Astrocyte (in vitro differentiated cells and primary cell): ENCODE results near the gene NBEA.

Experiments used
- CTCF ChIP-seq: IDR thresholded peaks from 2 replicates; pipeline ENCODE4 v1.5.1; 2011; ENCODE audit warnings: low read depth, mild to moderate bottlenecking, inconsistent platforms, low read length, moderate library complexity; ENCODE audit not compliant: insufficient read depth
- EZH2 ChIP-seq: IDR thresholded peaks from 2 replicates; pipeline ENCODE4 v1.6.1; 2012; ENCODE audit warnings: mild to moderate bottlenecking, low read length, inconsistent platforms; ENCODE audit not compliant: insufficient read depth

- TF ChIP-seq CTCF (no peak), EZH2 (no peak)
Measured at GRCh38 chr13:35698911-35699576, 757.0 kb downstream of the NBEA start.
